ENCODE measurements around the gene PWWP2B.
"Not testable (repeated sequence)": the region's sequence is repeated elsewhere in the genome, so short reads cannot be mapped to it uniquely, and the experiment has no call there.

The PWWP2B gene

GRCh38 chr10:132436096-132436495, 39.1 kb downstream of the PWWP2B start:
- not testable (repeated sequence) for DNase-seq

- DNase-seq = no peak
These were observed 39.9 kb downstream of the PWWP2B start for GRCh38 chr10:132436861-132437410.

DNA sequence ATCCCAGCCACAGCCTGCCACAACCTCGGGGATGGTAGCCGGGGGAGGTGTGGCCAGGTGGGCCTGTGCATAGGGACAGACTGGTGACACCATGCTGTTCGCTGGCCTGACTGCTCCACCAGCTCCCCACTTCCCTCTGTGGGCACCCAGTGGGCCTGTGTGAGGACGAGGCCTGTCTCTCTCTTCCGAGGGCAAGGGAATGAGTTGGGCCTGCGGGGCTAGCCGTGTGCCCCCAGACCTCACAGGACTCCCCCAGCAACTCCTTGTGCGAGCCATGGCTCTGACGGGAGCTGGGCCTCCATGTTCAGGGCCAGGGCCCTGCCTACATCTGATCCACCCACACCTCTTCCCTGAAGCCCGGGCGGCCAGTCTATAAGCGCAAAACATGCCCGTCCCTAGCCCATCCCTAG, 40.5 kb downstream of the PWWP2B start:
- DNase-seq = no peak

GRCh38 chr10:132438091-132439024, 41.4 kb downstream of the PWWP2B start:
- no peak for DNase-seq

DNA sequence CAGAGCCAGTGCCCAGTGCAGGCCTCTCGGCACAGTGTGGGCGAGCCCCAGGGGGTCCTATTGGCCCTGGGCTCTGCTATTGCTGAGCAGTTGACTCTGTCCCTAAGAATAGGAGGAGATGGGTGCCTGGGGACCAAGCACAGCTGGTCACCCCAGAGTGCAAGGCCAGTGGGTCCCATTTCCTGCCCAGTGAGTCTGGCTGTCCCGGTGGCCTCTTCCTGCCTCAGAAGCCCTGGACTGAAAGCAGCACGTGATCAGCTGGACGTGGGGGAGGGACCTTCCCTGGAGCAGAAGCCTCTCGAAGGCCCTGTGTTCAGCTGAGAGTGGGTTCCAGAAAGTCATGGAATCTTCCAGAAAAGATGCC, 42.0 kb downstream of the PWWP2B start:
- no peak for DNase-seq

- DNase-seq = no peak
These were observed 42.6 kb downstream of the PWWP2B start for GRCh38 chr10:132439424-132440163.

DNA sequence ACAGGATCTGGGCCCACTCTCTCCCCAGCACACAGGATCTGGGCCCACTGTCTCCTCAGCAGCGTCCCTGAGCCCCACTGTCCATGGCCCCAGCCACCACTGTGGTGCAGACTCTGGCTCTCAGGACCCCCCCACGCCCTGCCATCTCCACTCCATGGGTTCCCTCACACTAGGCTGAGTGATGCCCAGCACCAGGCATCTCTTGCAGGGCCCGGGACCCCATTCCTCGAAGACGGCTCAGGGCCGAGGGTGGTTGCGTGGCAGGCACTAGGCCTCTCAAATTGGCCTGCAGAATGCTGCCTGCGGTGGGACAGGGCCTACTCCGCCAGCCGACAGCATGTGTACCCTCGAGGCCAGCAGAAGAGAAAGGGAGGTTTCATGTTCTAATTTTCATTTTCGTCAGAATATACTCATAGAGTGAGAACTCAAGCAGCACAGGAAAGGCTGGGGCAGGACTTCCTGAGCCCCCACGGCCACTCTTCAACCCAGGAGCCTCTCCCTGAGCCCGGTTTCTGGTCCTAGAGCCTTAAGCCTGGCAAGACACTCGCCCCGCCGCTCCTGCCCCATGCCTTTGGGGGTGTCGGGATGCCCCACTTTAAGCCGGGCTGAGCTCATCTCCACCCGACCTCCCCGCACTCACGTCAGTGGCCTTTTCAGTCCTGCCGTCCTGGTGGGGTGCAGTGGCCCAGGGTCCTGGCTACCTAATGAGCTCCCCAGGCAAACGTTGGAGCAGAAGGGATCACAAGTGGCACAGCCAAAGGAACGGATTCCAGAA, 44.0 kb downstream of the PWWP2B start:
- DNase-seq = no peak

DNA sequence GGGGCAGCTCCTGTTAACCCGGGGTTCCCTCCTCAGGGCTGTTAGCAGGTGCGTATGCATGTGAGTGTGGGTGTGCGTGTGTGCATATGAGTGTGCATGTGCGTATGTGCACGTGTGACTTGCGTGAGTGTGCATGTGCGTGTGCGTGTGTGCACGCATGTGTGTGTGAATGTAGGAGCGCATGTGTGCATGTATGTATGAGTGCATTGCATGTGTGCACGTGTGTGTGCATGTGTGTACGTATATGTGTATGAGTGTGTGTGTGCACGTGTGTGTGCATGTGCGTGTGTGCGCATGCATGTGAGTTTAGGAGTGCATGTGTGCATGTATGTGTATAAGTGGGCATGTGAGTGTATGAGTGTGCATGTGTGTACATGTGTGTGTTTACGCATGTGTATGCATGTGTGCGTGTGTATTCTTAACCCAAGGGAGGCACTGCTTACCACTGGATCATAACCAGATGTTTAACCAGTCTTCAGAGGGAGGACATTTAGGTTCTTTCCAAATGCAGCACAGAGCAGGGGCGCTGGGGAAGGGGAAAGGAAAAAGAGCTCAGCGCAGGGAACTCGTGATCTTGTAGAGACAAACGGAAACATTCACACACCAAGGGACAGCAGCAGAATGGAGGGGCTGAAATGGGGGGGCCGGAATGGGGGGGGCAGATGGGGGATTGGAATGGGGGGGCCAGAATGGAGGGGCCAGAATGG, 45.0 kb downstream of the PWWP2B start:
- no peak for DNase-seq

DNA sequence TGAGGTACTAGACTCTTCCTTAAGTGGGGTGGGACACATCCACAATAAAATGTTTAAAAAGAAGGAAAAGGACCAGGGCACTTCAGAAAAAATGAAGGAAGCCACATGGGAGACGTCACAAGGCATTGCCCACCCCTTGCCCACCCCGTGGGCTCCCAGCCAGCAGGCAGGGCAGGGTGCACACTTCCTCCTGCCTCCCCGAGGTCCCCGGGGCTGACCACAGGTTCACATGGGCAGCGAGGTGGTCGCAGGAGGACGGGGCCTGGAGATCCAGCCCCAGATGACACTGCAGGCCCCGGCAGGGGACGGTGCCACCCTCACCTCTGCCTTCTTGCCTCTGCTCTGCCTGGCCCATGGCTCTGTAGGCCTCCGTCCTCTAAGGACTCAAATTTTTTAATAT, 45.6 kb downstream of the PWWP2B start:
- no peak for DNase-seq

GRCh38 chr10:132443605-132443982, 46.6 kb downstream of the PWWP2B start:
- DNase-seq = peak; percentile 85

DNA sequence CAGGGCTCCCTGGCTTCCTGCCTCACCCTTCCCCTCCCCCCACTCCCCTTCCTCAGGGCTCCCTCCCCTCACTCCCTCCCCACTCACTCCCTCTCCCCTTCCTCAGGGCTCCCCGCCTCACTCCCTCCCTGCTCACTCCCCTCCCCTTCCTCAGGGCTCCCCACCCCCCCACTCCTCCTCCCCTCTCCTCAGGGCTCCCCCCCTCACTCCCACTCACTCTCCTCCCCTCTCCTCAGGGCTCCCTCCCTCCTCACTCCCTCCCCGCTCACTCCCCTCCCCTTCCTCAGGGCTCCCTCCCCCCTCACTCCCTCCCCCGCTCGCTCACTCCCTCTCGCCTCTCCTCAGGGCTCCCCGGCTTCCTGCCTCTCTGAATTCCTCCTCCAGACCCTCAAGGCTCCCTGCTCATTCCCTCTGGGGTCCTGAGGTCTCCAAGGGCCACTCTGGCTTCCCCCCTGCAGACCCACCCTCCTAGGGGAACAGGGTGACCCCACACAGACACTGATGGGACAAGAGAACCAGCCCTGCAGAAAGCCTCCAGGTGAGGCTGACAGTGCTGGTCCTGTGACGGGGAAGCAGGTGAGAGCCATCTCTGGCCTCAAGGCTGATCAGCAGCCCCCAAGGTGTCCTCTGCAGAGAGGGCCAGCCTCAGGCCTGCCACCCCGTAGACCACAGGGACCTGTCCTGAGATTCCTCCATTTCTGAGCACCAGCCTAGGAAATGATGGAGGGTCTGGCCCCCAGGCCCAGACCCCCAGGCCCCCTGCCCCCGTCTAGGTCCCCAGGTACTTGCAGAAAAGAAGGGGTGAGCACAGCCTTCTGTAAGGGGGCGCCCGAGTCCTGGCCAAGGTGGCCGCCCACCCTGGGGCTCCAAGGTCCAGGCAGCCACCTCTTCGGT, 47.2 kb downstream of the PWWP2B start:
- DNase-seq = peak; percentile 27

GRCh38 chr10:132444877-132445351, 47.9 kb downstream of the PWWP2B start:
- DNase-seq = no peak

DNA sequence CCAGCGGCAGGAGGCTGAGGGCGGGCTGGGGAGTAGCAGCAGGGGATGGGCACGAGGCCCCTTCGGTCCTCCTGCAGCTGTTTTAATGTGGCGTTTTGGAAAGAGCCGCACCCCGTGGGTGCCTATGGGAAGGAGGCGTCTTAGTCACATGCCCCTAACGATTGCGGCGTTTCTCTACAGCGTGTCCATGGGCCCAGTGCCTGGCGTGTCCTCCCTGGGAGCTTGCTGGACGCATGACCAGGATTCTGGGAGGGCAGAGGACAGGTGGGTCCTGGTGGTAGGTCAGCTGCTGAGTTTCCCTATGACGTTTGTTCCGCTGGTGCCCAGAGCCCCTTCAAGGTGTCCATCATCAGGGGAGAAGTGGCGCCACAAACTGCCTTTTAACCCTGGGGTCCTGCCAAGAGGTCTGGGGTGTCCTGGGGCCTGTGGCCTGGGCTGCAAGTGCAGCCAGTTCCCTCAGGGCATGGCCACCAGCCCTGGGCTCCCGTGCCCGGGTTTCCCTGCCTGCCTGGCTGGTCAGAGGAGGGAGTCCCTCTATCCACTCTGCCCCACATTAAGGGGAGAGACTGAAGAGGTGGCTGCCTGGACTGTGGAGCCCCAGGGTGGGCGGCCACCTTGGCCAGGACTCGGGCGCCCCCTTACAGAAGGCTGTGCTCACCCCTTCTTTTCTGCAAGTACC, 48.7 kb downstream of the PWWP2B start:
- no peak for DNase-seq

DNA sequence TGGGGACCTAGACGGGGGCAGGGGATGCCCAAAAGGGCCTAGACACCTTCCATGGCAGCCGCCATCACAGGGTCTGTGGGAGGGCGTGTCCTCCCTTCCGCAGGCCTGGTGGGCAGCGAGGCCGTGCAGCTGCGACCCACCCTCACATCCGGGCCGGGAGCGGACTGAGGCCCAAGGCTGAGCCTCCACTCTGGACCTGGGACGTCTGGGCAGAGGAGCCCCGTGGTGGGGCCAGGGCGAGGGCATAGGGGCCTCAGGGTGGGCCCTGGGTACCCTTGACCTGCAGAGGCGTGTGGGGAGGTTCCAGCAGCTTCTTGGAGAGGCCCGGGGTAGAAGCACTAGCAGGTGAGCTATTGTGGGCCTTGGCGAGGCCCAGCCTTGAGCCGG, 49.2 kb downstream of the PWWP2B start:
- DNase-seq = no peak

DNA sequence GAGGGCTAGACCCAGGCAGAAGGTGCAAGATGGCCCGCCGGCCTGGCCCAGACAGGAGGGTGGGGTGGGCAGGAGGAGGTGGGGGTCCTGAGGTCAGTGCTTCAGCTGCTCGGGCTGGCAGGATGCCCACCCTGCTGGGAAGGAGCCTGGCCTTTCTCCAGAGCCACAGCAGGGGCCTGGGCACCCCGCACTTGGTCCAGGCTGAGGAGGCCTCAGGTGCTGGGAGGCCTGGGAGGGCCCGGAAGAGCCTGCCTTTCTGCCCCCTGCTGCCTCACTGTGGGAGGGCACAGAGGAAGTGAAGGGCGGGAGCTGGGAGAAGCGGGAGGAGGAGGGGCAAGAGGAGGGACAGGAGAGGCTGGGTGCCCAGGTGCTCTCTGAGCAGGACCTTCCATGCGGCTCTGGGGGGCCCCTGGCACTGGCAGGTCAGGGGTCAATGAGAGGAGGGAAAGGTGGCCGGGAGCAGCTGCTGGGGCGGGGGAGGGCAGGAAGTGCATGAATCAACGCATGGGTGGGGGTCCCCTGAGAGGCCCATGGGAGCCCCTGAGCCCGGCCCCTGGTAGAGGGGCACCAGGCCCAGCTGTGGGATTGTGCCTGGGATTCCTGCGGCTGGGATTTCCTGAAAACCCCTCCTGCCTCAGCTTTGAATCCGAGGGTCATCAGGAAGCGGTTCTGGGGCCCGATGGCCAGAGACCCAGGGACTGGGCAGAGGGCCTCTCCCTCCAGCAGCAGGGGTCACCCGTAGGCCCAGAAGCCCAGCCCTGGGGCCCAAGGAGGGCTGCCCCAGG, 49.9 kb downstream of the PWWP2B start:
- peak; percentile 88 for DNase-seq

DNA sequence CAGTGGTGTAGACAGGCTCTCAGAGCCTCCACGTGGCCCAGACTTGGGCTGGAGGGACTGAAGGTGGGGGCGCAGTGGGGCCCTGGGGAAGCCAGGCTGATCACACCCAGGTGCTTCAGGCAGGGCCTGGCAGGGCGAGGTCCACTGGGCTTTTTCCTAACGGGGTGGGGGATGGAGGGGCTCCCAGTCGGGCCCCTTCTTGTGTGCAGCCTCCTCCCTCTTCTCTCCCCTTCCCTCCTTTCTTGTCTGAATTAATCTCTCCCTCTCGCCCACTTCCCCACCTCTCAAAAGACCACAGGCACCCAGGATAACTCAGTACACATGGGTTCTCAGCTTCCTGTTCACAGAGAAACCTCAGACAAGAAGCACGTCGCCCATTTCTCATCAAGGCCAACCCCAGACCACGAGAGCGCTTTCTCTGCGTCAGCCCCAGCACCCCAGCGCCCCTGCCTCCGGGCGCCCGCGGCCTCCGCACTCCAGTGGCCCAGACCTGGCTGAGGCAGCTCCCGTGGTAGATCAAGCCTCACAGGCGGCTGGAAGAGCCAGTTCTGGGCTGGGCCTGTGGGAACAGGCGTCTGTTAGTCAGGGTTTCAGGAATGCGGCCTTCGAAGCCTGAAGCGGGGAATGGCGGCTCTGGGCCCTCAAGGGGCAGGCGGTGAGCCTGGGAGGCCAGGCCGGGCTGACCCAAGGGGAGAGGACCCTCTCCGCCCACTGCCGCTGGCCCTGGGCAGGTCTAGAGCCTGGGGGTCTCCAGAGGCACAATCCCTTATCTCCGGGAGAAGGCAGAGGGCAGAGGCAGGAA, 50.6 kb downstream of the PWWP2B start:
- DNase-seq = peak; percentile 86

GRCh38 chr10:132448248-132448731, 51.3 kb downstream of the PWWP2B start:
- peak; percentile 80 for DNase-seq

DNA sequence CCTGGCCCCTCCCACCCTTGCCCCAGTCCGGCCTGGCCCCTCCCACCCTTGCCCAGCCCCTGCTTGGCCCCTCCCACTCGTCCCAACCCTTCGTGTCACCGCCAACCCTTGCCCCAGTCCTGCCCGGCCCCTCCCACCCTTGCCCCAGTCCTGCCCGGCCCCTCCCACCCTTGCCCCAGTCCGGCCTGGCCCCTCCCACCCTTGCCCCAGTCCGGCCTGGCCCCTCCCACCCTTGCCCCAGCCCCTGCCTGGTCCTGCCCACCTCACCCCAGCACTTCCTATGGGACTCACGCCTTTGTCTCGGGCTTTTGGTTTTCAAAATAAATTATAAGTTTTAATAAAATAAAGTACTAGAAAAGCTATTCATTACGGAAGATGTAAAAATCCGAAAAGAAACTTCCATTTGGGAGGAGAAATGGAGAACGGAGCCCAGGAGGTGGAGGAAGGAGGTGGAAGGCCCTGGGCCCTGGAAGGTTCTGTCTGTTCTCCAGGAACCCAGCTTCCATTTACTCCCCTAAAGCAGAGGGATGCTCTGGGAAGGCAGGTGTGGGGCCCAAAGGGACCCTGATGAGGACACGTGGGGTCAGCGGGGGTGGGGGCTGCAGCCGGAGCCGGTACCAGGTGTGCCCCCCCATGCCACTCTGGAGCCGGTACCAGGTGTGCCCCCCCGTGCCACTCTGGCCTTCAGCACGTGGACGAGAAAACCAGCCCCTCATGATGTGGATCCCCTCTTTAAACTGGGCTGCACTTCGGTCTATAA, 52.2 kb downstream of the PWWP2B start:
- DNase-seq = no peak

All from activated CD4-positive, alpha-beta T cell treated with anti-CD3 and anti-CD28 coated beads for 48 hours (primary cell).